ENCODE data around the gene DIP2C. TPM values are rescaled to one million over a fixed set of nuclear protein-coding genes. Genes with fewer than 3 reads are reported as not detected.

DIP2C gene
- total RNA-seq, 1 donor from 2014 or later, result 18.4 TPM

DNA sequence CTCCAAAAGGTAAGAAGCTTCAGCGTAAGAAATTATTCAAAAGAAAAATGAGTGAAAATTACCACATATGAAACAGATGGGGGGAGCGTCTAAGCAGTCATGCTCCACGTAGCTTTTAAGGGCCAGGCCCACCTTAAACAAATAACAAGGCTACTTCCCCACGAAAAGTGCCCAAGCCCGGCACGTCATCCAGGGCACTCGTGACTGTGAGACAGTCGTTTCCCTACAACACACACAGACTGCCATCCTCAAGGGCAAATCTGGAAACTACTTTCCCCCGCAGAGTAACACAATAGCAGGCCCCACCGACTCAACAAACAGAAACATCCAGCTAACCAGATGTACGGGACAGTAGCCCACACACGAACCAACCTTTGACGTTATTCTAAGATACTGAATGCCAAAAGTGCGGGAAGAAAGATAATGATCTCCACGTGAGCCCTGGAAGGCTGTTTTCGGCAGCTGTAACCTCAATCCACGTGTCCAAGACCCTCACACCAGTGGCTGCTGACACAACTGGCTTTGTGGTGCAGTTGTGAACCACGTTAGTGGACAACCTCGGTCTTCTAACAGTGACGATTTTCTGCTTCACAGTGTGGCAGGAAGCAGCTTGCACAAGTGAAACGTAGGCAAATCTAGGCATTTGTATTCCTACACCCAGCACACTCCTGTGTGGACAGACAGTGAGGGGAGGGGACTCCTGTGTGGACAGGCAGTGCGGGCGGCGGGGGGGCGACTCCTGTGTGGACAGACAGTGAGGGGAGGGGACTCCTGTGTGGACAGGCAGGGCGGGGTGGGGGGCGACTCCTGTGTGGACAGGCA is 302.5 kb downstream of the DIP2C start:
- Histone ChIP-seq H3K9me3 (no peaks in the 10 kb centered on the region), H3K27ac (no peak overlapping the region), H3K36me3 (peaks cover 0 to 27% of the 10 kb centered on the region in 2 donors), H3K4me3 (no peak overlapping the region), H3K4me1 (no peaks in the 10 kb centered on the region), H3K27me3 (no peaks in the 10 kb centered on the region)
- TF ChIP-seq, protein P1, sequence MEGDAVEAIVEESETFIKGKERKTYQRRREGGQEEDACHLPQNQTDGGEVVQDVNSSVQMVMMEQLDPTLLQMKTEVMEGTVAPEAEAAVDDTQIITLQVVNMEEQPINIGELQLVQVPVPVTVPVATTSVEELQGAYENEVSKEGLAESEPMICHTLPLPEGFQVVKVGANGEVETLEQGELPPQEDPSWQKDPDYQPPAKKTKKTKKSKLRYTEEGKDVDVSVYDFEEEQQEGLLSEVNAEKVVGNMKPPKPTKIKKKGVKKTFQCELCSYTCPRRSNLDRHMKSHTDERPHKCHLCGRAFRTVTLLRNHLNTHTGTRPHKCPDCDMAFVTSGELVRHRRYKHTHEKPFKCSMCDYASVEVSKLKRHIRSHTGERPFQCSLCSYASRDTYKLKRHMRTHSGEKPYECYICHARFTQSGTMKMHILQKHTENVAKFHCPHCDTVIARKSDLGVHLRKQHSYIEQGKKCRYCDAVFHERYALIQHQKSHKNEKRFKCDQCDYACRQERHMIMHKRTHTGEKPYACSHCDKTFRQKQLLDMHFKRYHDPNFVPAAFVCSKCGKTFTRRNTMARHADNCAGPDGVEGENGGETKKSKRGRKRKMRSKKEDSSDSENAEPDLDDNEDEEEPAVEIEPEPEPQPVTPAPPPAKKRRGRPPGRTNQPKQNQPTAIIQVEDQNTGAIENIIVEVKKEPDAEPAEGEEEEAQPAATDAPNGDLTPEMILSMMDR (IDR thresholded peaks at IDR 0.05), result no peak
- no peak for DNase-seq (ENCODE audit: extremely low spot score in 2 of 2)
- intact Hi-C loops (cut with DNase I), result no loop called here

DNA sequence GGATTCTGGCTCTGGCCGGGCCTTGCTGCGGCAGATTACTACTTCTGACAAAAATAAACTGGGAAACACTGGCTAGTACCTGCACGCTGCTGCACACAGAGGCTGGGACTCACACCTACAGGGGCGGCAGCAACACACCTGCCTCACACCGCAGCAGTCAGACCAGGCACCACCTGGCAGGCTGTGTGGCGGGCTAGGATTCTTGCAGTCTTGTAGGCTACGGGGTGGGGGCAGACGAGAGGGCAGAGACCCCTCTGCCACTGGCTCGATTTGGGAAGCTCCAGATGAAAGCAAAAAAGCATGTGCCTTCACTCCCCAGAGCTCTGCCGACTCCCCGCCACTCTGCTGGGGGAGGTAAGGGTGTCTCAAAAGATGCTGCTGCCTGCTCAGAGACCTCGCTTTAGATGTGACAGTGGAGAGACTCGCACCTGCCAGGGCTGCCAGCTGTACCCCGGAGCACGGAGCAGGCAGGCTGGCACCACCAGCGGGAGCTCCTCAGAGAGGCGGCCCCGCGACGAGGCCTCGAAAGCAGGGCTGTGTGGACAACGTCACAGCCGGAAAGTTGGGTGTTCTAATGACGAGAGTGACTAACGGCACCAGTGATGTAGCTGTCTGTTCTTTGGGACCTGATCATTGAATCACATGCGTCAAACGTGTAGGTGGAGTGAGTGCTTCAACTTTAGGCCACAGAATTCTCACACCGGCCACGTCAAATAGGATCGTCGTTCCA is 303.7 kb downstream of the DIP2C start:
- peaks cover 0 to 36% of the 10 kb centered on the region in 2 donors for H3K36me3 ChIP-seq
- H3K9me3 ChIP-seq, result no peaks in the 10 kb centered on the region
- intact Hi-C loops (cut with DNase I), result no loop called here
- H3K4me1 ChIP-seq, result no peaks in the 10 kb centered on the region
- H3K27ac ChIP-seq, result no peak overlapping the region
- TF ChIP-seq POLR2A (IDR thresholded peaks at IDR 0.05) (no peak), POLR2AphosphoS5 (IDR thresholded peaks at IDR 0.05; ENCODE audit: insufficient read depth in 1 of 2, low read depth in 1 of 2) (no peak)
- TF ChIP-seq, protein P1 (IDR thresholded peaks at IDR 0.05), result no peak
- no peaks in the 10 kb centered on the region for H3K27me3 ChIP-seq
- no peak overlapping the region for H3K4me3 ChIP-seq
- DNase-seq (ENCODE audit: extremely low spot score in 2 of 2), result no peak

DNA sequence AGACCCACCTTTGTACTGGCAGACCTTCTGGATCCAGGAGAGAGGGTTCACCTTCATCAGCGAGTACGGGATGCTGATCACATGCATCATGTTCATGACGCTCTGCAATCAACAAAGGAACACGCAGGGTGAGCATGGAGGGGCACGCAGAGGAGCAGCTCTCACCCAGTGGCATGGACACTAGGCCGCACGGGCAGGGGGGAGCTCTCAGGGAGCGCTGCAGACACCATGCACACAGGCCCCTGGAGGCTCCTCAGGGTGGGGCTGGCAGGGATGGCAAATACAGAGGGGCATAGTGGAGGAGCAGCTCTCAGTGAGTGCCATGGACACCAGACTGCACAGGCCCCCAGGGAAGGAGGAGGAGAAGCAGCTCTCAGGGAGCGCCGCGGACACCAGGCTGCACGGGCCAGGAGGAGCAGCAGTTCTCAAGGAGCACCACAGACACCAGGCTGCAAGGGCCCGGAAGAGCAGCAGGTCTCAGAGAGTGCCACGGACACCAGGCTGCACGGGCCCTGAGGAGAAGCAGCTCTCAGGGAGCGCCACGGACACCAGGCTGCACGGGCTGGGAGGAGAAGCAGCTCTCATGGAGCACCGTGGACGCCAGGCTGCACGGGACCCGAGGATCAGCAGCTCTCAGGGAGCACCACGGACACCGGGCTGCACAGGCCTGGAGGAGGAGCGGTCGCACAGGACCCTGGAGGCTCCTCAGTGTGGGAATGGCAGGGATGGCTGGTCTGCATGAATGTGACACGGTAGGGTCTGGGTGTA is 304.7 kb downstream of the DIP2C start:
- DNase-seq (ENCODE audit: extremely low spot score in 2 of 2), result no peak
- TF ChIP-seq POLR2AphosphoS5 (IDR thresholded peaks at IDR 0.05; ENCODE audit: insufficient read depth in 1 of 2, low read depth in 1 of 2) (no peak), POLR2A (IDR thresholded peaks at IDR 0.05) (no peak)
- TF ChIP-seq, protein P1 (IDR thresholded peaks at IDR 0.05), result no peak
- H3K4me3 ChIP-seq, result no peak overlapping the region
- intact Hi-C loops (cut with DNase I), result no loop called here
- H3K4me1 ChIP-seq, result no peaks in the 10 kb centered on the region
- H3K9me3 ChIP-seq, result no peaks in the 10 kb centered on the region
- peaks cover 0 to 32% of the 10 kb centered on the region in 2 donors for H3K36me3 ChIP-seq
- no peaks in the 10 kb centered on the region for H3K27me3 ChIP-seq
- no peak overlapping the region for H3K27ac ChIP-seq

DNA sequence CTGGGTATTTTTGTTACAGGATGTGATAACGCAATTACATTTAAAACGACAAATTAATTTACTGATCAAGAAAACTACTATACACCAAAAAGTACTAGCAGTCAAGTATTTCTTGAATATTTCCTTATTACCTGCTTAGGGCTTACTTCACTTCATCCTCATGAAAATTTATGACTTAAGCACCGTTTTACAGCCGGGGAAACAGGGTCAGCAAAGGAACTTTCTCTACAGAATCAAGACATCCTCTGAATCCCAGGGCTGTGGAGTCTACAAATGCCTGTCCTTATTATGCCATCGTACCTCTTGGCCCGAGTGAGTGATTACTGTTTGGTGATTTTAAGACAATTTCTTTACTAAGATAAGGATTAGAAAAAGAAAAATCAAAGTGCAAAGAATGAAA is 305.9 kb downstream of the DIP2C start:
- H3K36me3 ChIP-seq, result peaks cover 0 to 32% of the 10 kb centered on the region in 2 donors
- intact Hi-C loops (cut with DNase I), result no loop called here

More for the DNA sequence above, 305.9 kb downstream of the DIP2C start:
- H3K27ac ChIP-seq, result no peak overlapping the region
- no peak overlapping the region for H3K4me3 ChIP-seq
- H3K4me1 ChIP-seq, result no peaks in the 10 kb centered on the region
- TF ChIP-seq, protein P1 (IDR thresholded peaks at IDR 0.05), result no peak
- TF ChIP-seq POLR2A (IDR thresholded peaks at IDR 0.05) (no peak), POLR2AphosphoS5 (IDR thresholded peaks at IDR 0.05; ENCODE audit: insufficient read depth in 1 of 2, low read depth in 1 of 2) (no peak)
- no peaks in the 10 kb centered on the region for H3K27me3 ChIP-seq
- DNase-seq (ENCODE audit: extremely low spot score in 2 of 2), result no peak
- no peaks in the 10 kb centered on the region for H3K9me3 ChIP-seq
